Activated naive CD4-positive, alpha-beta T cell treated with anti-CD3 and anti-CD28 coated beads, Interleukin-2, amount 10 ng/mL, durations not matched to agents 7 days and 5 days (primary cell): ENCODE results near the gene TGFBRAP1.

ENCODE experiments used
- CTCF ChIA-PET: fragments of 350-600 bp; sonication (Branson Sonifier 250); formaldehyde crosslinking; loops from one replicate; lab custom pipeline; 2021; ENCODE audit warnings: antibody characterized with exemption; lab: Charles Lee
- DNase-seq: peaks from one replicate; pipeline ENCODE4 v3.0.0-alpha.2; 2020
- H3K27ac Mint-ChIP-seq: one replicate; pipeline ENCODE4 v1.8.0; 2021; ENCODE audit warnings: mild to moderate bottlenecking, moderate library complexity, mixed read lengths
- H3K27me3 Mint-ChIP-seq: one replicate; pipeline ENCODE4 v1.8.0; 2021; ENCODE audit warnings: mild to moderate bottlenecking, mixed read lengths
- H3K36me3 Mint-ChIP-seq: one replicate; pipeline ENCODE4 v1.8.0; 2021; ENCODE audit warnings: mixed read lengths
- H3K4me1 Mint-ChIP-seq: one replicate; pipeline ENCODE4 v1.8.0; 2021; ENCODE audit warnings: mixed read lengths
- H3K4me3 Mint-ChIP-seq: one replicate; pipeline ENCODE4 v1.8.0; 2021; ENCODE audit warnings: mild to moderate bottlenecking, moderate library complexity, mixed read lengths
- H3K9me3 Mint-ChIP-seq: one replicate; pipeline ENCODE4 v1.8.0; 2021; ENCODE audit warnings: mixed read lengths

The TGFBRAP1 gene, protein sequence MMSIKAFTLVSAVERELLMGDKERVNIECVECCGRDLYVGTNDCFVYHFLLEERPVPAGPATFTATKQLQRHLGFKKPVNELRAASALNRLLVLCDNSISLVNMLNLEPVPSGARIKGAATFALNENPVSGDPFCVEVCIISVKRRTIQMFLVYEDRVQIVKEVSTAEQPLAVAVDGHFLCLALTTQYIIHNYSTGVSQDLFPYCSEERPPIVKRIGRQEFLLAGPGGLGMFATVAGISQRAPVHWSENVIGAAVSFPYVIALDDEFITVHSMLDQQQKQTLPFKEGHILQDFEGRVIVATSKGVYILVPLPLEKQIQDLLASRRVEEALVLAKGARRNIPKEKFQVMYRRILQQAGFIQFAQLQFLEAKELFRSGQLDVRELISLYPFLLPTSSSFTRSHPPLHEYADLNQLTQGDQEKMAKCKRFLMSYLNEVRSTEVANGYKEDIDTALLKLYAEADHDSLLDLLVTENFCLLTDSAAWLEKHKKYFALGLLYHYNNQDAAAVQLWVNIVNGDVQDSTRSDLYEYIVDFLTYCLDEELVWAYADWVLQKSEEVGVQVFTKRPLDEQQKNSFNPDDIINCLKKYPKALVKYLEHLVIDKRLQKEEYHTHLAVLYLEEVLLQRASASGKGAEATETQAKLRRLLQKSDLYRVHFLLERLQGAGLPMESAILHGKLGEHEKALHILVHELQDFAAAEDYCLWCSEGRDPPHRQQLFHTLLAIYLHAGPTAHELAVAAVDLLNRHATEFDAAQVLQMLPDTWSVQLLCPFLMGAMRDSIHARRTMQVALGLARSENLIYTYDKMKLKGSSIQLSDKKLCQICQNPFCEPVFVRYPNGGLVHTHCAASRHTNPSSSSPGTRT

GRCh38 chr2:105329561-105330495 is at the start of gene TGFBRAP1:
Gene TGFBRAP1 (minus strand): TSS chr2:105329735. CDS start chr2:105308301, 21,434 bp downstream.
- H3K4me1 Mint-ChIP-seq: peaks cover 35% of the 10 kb centered on the region
- CTCF ChIA-PET: interaction anchor here (0.5 to 1.6 kb wide), 5 partner anchors 10 to 92 kb away, joined by 3 to 4 read pairs (median 4); no protein-coding TSS in a partner anchor
- H3K27ac Mint-ChIP-seq: peak within 1 kb of the TSS; percentile 89
- H3K9me3 Mint-ChIP-seq: no peaks in the 10 kb centered on the region
- H3K27me3 Mint-ChIP-seq: no peaks in the 10 kb centered on the region
- H3K36me3 Mint-ChIP-seq: peaks cover 6% of the 10 kb centered on the region
- DNase-seq: peak; percentile 69
- H3K4me3 Mint-ChIP-seq: peak within 1 kb of the TSS; percentile 83

GRCh38 chr2:105378921-105379383 is 49.4 kb upstream of the TGFBRAP1 start:
- Mint-ChIP-seq H3K4me3 (no peak overlapping the region), H3K9me3 (no peaks in the 10 kb centered on the region), H3K4me1 (peaks cover 3% of the 10 kb centered on the region), H3K27me3 (no peaks in the 10 kb centered on the region), H3K27ac (no peak overlapping the region), H3K36me3 (no peaks in the 10 kb centered on the region)
- DNase-seq: no peak
- CTCF ChIA-PET: interaction anchor here (1.7 kb wide), 1 partner anchor 142 kb away, joined by 4 read pairs; no protein-coding TSS in a partner anchor

GRCh38 chr2:105378276-105378840 is 48.8 kb upstream of the TGFBRAP1 start:
- peaks cover 9% of the 10 kb centered on the region for H3K4me1 Mint-ChIP-seq
- no peak overlapping the region for H3K4me3 Mint-ChIP-seq
- no peaks in the 10 kb centered on the region for H3K9me3 Mint-ChIP-seq
- H3K36me3 Mint-ChIP-seq: no peaks in the 10 kb centered on the region
- no peaks in the 10 kb centered on the region for H3K27me3 Mint-ChIP-seq
- no peak overlapping the region for H3K27ac Mint-ChIP-seq
- no peak for DNase-seq
- CTCF ChIA-PET: interaction anchor here (1.7 kb wide), 1 partner anchor 143 kb away, joined by 4 read pairs; no protein-coding TSS in a partner anchor

- H3K27ac Mint-ChIP-seq: no peak overlapping the region
- H3K36me3 Mint-ChIP-seq: no peaks in the 10 kb centered on the region
- no peaks in the 10 kb centered on the region for H3K9me3 Mint-ChIP-seq
- no peak overlapping the region for H3K4me3 Mint-ChIP-seq
- no peaks in the 10 kb centered on the region for H3K27me3 Mint-ChIP-seq
- CTCF ChIA-PET: interaction anchor here (1.7 kb wide), 1 partner anchor 143 kb away, joined by 4 read pairs; no protein-coding TSS in a partner anchor
- DNase-seq: no peak
- H3K4me1 Mint-ChIP-seq: peaks cover 11% of the 10 kb centered on the region
These were observed 48.3 kb upstream of the TGFBRAP1 start for GRCh38 chr2:105377871-105378270.

GRCh38 chr2:105376789-105377240 is 47.3 kb upstream of the TGFBRAP1 start:
- H3K27me3 Mint-ChIP-seq: no peaks in the 10 kb centered on the region
- DNase-seq: no peak
- H3K27ac Mint-ChIP-seq: no peak overlapping the region
- H3K9me3 Mint-ChIP-seq: no peaks in the 10 kb centered on the region
- peaks cover 11% of the 10 kb centered on the region for H3K4me1 Mint-ChIP-seq
- CTCF ChIA-PET: no interaction called here
- no peak overlapping the region for H3K4me3 Mint-ChIP-seq
- no peaks in the 10 kb centered on the region for H3K36me3 Mint-ChIP-seq

DNA sequence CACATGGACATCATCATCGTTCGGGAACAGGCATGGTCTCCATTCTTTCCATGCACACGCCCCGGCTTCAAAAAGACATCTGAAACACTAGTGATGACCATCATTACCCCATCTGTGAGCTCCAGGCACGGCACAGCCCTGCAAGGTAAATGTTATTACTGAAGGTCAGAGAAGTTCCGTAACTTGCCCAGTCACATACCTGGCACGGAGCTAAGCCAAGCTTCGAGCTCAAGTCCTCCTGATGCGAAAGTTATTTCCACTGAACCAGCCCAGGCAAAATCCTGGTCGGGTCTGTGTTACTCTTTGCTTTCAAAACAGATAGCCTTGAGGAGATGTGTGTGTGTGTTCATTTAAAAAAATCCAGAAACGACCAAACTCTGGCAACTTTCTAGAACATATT is 46.5 kb upstream of the TGFBRAP1 start:
- no peaks in the 10 kb centered on the region for H3K36me3 Mint-ChIP-seq
- no peak overlapping the region for H3K27ac Mint-ChIP-seq
- no peak for DNase-seq
- CTCF ChIA-PET: interaction anchor here (1.2 kb wide), 1 partner anchor 9 kb away, joined by 6 read pairs; no protein-coding TSS in a partner anchor
- H3K4me3 Mint-ChIP-seq: no peak overlapping the region
- H3K9me3 Mint-ChIP-seq: no peaks in the 10 kb centered on the region
- no peaks in the 10 kb centered on the region for H3K27me3 Mint-ChIP-seq
- H3K4me1 Mint-ChIP-seq: peaks cover 11% of the 10 kb centered on the region

GRCh38 chr2:105375001-105375561 is 45.5 kb upstream of the TGFBRAP1 start:
- Mint-ChIP-seq H3K27me3 (peaks cover under 1% of the 10 kb centered on the region), H3K9me3 (no peaks in the 10 kb centered on the region), H3K4me3 (no peak overlapping the region), H3K4me1 (peaks cover 12% of the 10 kb centered on the region), H3K36me3 (no peaks in the 10 kb centered on the region), H3K27ac (no peak overlapping the region)
- no peak for DNase-seq
- CTCF ChIA-PET: interaction anchor here (0.6 to 1.5 kb wide), 3 partner anchors 8 to 144 kb away, joined by 4 to 6 read pairs (median 4); no protein-coding TSS in a partner anchor

GRCh38 chr2:105373895-105374401 is 44.4 kb upstream of the TGFBRAP1 start:
- peaks cover 17% of the 10 kb centered on the region for H3K4me1 Mint-ChIP-seq
- H3K36me3 Mint-ChIP-seq: no peaks in the 10 kb centered on the region
- peaks cover 6% of the 10 kb centered on the region for H3K27me3 Mint-ChIP-seq
- peak; percentile 37 for DNase-seq
- peak overlapping the region; percentile 71 for H3K27ac Mint-ChIP-seq
- H3K4me3 Mint-ChIP-seq: peak overlapping the region; percentile 55
- no peaks in the 10 kb centered on the region for H3K9me3 Mint-ChIP-seq
- CTCF ChIA-PET: interaction anchor here (1.5 kb wide), 1 partner anchor 145 kb away, joined by 4 read pairs; no protein-coding TSS in a partner anchor

DNA sequence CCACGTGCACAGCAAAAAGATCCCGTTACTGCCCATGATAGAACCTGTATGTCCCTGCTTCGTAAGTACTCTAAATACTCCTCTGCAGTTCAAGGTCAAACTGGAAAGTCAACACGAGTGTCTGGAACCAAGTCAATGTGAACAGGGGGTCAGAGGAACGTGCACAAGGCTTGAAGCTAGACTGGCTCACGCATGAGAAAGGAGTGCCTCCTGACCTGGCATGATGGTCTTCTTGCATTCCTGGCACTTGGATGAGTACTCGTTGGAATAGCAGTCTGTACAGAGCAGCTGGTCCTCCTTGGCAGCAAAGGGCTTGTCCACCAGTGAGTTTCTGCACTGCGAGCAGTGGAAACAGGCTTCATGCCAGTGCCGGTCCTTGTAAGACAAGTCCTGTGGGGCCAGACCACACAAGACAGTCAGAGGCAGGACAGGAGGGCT is 43.8 kb upstream of the TGFBRAP1 start:
- H3K27ac Mint-ChIP-seq: peak overlapping the region; percentile 71
- peaks cover 6% of the 10 kb centered on the region for H3K27me3 Mint-ChIP-seq
- H3K9me3 Mint-ChIP-seq: no peaks in the 10 kb centered on the region
- DNase-seq: no peak
- H3K4me1 Mint-ChIP-seq: peaks cover 17% of the 10 kb centered on the region
- CTCF ChIA-PET: interaction anchor here (1.3 kb wide), 1 partner anchor 145 kb away, joined by 4 read pairs; no protein-coding TSS in a partner anchor
- H3K4me3 Mint-ChIP-seq: no peak overlapping the region
- no peaks in the 10 kb centered on the region for H3K36me3 Mint-ChIP-seq

GRCh38 chr2:105371810-105372209 is 42.3 kb upstream of the TGFBRAP1 start:
- no peaks in the 10 kb centered on the region for H3K36me3 Mint-ChIP-seq
- H3K4me3 Mint-ChIP-seq: no peak overlapping the region

GRCh38 chr2:105371156-105371555 is 41.6 kb upstream of the TGFBRAP1 start:
- peaks cover 17% of the 10 kb centered on the region for H3K4me1 Mint-ChIP-seq
- DNase-seq: no peak
- CTCF ChIA-PET: interaction anchor here (0.8 to 1.3 kb wide), 4 partner anchors 22 to 150 kb away, joined by 3 to 7 read pairs (median 4); no protein-coding TSS in a partner anchor
- no peak overlapping the region for H3K4me3 Mint-ChIP-seq
- H3K27ac Mint-ChIP-seq: no peak overlapping the region
- H3K27me3 Mint-ChIP-seq: peaks cover 6% of the 10 kb centered on the region
- H3K9me3 Mint-ChIP-seq: no peaks in the 10 kb centered on the region
- H3K36me3 Mint-ChIP-seq: no peaks in the 10 kb centered on the region

More at GRCh38 chr2:105371810-105372209, 42.3 kb upstream of the TGFBRAP1 start:
- H3K27me3 Mint-ChIP-seq: peaks cover 6% of the 10 kb centered on the region
- H3K4me1 Mint-ChIP-seq: peaks cover 17% of the 10 kb centered on the region
- no peak for DNase-seq
- CTCF ChIA-PET: interaction anchor here (0.8 to 1.2 kb wide), 2 partner anchors 22 to 150 kb away, joined by 3 to 4 read pairs; no protein-coding TSS in a partner anchor
- H3K27ac Mint-ChIP-seq: no peak overlapping the region
- H3K9me3 Mint-ChIP-seq: no peaks in the 10 kb centered on the region
